Hepatic stellate cell (primary cell): ENCODE data around the gene MGME1.

Source experiments
- DNase-seq: peaks from one replicate; pipeline ENCODE4 v3.0.0; 2011; ENCODE audit warnings: low spot score

MGME1 gene

DNA sequence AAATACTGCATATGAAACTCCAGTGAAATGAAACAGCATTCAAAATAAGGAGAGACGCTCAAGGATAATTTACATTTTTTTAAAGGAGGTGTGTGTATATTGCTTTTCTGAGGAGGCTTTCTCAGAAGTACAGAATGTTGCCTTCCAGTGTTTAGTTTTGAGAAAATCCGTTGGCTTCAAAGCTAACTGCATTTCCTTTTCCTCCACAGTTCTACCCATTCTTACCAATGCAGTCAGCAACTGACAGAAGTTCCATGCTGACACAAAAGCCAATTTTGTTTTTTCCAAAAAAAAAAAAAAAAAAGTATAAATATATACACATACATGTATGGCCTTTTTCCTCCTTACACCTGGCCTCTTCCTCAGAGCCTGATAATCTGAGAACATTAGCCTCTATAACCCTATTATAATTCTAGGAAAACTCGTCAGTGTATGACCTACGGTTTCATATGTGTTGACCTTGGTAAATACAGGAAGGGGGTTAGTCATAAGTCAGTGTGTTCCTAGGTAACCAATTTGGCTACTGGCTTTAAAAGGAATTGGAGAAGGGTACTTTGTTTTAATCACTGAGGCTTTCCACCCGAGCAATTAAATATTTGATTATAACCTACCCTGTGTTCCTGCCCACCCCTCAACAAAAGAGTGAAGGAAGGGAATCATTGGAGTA lies 24.2 kb downstream of the MGME1 start:
- no peak for DNase-seq

DNA sequence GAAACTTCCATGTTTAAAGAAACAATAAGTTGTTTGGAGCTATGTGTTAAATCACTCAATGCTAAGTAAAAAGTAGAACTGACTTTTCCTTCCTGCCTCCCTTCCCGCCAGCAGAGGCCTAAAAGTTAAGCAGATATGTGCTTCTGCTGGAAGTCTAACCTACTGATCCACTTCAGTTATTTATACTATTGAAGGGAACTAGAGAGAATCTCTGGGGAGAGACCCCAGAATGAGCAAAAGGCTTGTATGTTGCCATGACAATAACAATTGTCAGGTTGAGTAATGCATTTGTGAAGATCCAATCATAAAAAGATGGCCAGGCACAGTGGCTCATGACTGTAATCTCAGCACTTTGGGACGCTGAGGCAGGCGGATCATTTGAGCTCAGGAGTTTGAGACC lies 24.7 kb downstream of the MGME1 start:
- no peak for DNase-seq

DNA sequence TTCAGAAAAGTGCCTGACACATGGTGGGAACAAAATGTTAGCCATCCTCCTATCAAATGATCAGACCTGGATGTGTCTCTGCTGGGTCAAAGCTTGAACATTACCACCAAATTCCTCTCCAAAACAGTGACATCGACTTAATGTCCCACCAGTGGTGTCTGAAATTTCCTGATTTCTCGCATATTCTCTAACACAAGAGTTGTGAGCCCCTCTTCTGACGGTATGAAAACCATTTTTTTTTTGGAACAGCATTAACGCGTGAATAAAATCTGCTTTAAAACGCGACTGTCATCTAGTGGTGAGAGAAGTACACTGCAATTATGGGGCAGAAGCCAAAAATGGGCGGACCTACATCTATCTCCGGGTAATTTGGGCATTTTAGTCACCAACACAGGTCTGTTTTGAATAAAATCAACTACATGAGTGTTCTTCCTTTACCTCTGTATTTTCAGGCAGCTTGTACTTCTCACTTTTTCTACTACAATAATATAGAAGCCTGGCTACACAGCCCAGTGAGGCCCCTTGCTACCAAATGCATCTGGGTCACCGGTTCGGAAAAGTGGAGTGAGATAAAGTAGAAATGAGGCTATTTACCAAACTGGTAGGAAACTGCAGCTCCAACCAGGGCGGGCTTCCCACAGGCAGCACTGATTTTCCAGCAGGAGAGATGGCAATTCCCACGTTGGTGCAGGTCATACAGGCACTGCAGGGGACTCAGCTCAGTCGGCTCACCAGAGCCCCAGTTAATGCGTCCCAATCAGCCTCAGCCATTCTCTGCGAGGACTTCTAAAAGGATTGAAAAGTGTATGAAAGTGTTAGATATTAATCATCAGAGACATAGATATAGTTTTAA lies 27.4 kb downstream of the MGME1 start:
- peak; percentile 59 for DNase-seq

DNA sequence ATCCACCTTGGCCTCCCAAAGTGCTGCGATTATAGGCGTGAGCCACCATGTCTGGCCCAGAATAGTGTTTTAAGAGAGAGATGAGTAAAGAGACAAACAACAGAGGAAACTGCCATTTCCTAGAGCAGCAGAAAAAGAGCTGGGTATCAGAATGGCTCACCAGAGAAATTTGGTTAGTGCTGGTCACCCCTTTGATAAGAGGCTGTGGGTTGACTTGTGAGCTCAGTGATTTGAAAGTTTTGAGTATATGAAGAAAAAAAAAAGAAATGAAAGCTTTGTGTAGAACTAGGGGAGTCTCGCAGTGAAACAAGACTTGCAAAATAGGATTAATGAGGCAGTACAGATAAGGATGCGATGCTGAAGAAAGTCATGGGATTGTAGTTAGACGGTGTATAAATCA lies 29.6 kb downstream of the MGME1 start:
- no peak for DNase-seq

DNA sequence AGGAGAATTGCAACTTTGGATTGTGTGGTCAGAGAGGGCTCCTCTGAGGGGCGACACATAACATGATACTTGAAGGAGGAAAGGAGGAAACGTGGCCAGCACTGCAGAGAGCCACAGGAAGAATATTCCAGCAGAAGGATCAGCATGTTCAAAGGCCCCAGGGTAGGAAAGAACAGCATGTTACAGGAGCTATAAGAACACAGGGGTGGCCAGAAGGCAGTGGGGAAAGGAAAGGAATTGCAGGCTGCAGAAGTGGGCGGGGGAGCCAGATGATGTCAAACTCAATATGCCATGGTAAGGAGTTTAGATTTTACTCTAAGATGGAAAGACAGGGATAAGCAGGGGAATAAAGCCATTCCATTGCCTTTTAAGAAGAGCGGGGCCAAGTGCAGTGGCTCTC lies 30.7 kb downstream of the MGME1 start:
- DNase-seq: no peak

DNA sequence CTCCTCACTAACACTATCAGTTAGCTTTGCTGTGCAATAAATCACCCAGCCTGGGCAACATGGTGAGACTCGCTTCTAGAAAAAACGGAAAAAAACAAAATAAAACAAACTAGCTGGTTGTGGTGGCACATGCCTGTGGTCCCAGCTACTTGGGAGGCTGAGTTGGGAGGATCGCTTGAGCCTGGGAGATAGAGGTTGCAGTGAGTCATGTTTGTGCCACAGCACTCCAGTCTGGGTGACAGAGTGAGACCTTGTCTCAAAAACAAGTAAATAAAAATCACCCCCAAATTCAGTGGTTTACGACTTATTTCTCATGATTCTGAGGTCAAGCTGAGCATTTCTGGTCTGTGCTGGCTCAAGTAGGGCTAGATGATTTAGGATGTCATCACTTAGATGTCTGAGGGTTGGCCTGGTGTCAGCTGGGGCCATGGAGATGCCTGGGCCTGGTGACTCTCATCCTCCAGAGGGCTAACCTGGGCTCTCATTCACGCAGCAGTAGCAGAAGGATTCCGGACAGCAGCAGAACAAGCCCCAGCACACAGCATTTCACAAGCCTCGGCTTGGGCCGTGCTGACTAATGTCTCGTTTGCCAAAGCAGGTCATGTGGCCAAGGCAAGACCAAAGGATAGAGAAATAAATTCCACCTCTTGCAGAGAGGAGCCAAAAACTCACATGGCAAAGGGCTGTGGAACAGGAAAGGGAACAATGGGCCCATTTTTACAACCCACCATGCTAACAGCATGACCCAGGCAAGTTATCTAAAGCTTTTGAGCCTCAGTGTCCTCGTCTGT lies 32.5 kb downstream of the MGME1 start:
- no peak for DNase-seq

DNA sequence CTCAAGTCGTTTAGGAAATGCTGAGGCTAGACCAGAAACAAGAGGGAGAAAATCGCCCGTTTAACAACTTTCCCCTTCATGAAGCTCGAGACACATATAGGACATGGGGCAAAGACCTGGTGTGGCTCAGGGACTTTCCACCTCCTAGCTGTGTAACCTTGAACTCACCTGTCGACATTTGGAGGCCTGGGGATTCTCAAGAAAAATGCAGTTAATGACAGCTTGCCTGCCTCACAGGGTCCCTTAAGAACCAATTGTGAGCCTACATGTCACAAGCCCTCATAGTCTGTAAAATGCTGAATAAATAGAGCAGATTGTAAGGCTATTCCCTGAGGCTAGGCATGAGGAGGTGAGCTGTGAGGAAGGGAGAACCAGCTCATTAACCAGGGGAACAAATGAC lies 35.1 kb downstream of the MGME1 start:
- no peak for DNase-seq

DNA sequence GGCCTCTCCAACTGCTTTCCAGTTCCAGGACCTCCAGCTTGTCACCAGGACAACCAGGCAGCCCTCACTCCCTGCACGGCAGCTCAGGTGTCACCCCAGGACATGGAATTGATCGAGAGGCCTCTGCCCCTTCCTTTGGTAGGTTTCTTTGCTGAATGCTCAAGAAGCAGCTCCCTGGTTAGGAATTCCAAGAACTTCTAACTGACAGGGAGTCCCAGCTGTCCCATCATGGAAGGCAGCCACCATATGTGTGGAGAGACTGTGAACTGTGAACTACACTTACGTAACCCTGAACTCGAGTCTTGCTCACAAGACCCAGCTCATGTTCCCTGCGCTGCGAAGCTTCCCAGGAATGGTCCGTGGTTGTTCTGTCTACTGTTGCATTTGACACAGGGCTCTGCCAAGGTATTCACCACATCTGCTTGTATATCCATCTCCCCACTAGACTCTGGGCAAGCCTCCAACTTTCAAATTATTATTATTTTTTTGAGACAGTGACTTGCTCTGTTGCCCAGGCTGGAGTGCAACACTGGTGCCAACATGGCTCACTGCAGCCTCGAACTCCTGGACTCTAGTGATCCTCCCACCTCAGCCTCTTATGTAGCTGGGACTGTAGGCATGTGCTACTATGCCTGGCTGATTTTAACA lies 35.7 kb downstream of the MGME1 start:
- no peak for DNase-seq

DNA sequence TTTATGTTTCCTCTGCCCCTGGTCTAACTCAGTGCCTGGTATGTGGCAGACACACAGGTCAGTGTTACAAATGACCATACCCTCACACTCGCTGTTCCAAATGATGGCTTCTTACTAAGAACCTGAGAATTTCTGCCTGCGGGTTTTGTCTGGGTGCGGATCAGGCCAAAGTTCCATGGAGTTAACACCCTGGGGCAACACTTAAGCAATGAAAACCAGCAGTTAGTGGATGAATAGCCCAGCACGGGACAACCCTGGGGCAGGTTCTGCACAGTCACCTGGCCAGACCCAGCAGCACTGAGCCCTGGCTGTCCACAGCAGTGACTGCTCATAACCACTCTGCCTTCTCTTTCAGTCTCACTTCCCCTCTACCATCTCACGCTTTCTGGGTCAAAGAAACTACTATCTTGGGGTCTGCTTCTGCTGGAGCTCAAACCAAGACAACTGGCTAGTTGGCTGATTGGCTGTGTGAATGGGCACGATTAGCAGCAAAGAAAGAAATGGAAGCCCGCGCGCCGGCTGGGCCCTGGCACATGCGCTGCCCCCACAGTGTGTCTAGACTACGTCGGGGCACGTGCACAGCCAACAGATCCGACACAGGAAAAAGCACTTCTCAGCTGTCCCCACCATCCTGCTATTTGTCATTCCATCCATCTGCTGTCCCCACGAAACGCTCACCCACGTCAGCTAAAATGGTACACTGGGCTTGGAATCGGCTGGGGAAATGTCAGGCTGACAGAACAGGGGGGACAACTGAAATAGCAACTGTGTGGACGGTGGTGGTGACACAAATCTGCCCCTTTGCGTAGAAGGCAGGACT lies 36.6 kb downstream of the MGME1 start:
- DNase-seq: no peak

DNA sequence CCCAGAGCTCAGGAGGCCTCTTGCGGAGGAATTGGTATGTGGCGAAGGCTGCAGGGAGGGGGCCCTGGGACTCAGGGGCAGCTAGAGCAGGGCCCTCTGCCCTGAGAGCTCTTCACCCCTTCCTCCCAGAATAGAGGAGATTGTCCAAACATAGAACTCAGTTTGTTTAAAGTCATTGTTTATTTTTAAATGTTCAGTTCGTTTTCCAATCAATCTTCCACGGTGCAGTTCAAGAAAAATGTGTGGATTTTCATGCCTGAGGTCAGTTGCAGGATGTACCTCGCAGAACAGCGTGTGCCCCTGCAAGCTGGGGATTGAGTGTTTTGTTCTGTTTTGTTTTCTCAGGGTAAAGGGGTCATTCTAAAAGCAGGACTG lies 37.2 kb downstream of the MGME1 start:
- DNase-seq: no peak

DNA sequence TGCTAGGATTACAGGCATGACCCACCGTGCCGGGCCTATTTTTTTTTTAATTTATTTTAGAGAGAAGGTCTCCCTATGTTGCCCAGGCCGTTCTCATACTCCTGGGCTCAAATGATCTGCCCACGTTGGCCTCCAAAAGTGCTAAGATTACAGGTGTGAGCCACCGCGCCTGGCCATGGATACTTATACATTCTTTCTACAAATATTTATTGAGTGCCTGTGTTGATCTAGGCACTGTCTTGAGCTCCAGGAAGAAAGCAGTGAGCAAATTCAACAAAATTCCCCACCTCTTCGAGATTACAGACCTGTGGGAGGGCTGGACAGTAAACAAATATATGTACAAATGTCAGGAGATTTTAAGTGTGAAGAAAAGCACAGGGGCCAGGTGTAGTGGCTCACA lies 37.9 kb downstream of the MGME1 start:
- DNase-seq: no peak

DNA sequence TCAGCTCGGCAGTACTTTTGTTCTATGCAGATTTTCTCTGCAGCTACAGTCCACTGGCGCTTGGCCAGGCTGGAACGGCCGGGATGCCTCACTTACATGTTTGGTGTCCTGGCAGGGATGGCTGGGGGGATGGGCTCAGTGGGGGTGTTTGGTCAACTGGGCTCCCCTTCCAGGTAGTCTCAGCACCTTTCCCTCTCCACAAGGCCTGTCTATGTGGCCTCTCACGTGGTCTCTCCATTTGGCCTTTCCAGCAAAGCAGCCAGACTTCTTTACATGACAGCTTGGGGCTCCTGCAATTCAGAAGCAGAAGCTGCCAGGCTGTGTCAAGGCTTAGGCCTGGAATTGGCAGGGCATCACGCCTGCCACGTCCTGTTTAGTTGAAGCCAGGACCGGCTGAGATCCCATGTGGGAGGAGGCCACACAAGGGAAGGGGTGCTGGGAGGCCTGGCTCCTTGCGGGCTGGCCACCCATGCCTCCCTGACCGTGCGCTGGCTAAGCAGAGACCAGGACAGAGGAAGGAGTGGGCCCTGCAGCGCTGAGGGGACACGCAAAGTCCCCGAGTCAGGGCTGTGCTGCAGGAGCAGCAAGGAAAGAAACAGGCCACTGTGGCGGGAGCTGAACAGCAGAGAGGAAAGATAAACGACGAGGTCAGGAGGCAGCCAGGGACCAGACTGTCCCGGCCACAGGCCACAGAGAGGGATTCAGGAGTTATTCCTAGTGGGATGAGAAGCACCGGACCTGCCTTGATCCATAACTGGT lies 38.9 kb downstream of the MGME1 start:
- DNase-seq: no peak

DNA sequence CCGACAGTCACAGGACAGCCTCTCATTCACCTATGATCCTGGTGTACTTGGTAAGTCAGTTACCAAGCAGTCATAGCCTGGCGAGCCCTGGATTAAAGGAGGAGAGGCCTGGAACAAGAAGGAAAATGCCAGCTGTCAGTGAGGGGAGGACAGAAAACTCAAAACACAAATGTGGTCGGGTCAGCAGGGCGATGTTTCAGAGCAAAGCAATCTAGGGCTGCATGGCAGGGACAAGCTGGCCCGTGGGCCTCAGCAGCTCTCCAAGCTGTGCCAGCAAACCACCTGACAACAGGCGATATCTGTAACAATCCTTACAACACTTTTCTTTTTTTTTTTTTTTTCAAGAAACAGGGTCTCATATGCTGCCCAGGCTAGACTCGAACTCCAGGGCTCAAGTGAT lies 40.3 kb downstream of the MGME1 start:
- no peak for DNase-seq

DNA sequence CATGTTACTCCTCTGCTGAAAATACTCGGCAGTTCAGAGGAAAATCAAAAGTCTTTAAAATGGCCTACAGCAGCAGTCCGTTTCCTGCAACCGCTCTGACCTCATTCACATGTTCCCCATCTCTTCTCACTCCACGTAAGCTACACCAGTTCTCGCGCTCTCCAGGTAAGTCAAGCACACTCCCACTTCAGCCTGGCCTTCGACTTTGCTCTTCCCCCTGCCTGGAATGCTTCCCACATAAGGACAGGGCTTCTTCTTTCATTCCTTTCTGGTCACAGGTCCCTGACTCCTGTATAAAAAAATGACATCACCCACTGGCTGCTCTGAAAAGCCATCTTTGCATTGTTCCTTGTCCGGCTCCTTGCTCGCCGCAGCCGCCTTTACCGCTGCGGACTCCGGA lies 42.7 kb downstream of the MGME1 start:
- no peak for DNase-seq

DNA sequence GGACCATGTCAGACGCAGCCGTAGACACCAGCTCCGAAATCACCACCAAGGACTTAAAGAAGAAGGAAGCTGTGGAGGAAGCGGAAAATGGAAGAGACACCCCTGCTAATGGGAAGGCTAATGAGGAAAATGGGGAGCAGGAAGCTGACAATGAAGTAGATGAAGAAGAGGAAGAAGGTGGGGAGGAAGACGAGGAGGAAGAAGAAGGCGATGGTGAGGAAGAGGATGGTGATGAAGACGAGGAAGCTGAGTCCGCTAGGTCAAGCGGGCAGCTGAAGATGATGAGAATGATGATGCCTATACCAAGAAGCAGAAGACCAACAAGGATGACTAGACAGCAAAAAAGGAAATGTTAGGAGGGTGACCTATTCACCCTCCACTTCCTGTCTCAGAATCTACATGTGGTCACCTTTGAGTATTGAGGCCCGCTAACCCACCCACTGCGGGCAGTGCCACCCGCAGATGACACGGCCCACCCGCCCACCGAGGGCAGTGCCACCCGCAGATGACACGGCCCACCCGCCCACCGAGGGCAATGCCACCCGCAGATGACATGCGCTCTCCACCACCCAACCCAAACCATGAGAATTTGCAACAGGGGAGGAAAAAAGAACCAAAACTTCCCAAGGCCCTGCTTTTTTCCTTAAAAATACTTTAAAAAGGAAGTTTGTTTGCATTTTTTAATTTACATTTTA lies 43.3 kb downstream of the MGME1 start:
- DNase-seq: no peak

DNA sequence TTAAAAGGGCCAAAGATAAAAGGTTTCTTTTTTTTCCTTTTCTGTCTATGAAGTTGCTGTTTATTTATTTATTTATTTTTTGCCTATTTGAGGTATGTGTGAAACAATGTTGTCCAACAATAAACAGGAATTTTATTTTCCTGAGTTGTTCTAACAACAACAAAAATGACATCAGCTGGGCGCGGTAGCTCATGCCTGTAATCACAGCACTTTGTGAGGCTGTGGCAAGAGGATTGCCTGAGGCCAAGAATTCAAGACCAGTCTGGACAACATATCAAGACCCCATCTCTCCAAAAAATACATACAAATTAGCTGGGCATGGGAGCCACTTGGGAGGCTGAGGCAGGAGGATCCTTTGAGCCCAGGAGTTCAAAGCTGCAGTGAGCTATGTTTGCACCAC lies 44.1 kb downstream of the MGME1 start:
- DNase-seq: no peak

DNA sequence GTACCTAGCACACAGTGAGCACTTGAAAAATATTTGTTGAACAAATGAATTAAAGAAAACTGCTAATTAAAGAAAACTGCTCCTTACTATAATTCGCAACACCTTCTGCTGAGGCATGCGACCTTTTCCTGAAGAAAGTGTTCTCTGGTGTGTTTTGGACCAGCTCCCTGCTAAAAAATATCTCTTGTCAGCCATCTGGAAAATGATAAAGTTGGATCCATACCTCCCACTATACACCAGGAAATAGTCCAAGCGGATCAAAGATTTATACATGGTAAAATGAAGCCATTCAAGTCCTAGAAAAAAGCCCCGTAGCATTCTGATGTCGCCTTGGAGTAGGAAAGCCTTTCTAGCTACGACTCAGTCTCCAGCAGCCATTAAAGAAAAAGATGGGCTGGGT lies 45.6 kb downstream of the MGME1 start:
- no peak for DNase-seq

DNA sequence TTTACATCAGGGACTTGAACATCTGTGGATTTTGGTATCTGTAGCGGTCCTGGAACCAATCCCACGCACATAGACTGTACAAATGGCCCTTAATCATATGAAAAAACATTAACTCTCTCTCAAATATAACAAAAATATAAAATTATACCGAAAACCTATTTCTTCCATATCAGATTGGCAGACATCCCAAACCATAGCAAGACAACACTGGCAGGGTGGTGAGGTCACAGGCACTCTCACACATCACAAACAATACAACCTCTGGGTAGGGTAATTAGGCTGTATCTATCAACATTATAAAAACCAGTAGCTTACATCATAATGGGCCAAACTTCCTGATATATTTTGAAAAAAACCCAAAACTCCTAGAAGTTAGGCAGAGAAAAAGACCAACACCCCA lies 48.0 kb downstream of the MGME1 start:
- DNase-seq: no peak

DNA sequence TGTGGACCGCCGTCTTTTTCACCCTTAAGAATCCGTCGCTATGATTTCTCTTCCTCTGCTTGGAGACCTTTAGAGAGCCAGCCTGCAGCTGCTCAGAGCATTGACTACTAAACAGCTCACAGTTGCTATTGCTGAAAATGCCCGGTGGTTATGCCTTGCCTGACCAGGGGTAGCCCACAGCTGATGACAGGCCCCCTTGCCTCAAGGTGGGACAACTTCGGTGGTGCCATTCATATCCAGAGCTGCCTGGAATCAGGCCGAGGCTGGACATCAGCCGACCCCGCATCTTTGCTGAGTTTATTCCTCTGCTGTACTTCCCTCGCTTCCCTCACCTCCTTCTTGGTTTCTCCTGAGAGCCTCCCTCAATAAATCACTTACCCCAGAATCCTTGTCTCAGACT lies 49.3 kb downstream of the MGME1 start:
- no peak for DNase-seq

DNA sequence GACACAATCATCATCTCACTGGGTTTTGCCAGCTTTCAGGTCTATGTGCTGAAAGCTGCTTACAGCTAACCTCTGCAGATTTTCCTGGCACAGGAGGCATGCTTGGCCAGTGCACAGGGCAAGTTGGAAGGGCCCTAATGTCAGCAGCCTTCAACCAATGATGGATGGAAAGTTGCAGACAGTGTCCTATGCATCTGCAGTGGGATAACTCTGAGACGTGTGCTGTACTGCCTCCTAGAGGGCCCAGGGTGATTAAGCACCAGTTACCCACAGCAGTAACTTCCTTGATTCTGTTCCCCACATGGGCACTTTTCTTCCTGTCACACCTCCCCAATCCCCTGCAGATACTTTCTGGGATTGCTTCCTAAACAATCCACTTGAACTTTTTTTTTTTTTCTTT lies 50.2 kb downstream of the MGME1 start:
- DNase-seq: no peak
